ENCODE results near the gene ZNF165.
"Not testable (repeated sequence)": the region's sequence is repeated elsewhere in the genome, so short reads cannot be mapped to it uniquely, and the experiment has no call there.

Gene ZNF165

DNA sequence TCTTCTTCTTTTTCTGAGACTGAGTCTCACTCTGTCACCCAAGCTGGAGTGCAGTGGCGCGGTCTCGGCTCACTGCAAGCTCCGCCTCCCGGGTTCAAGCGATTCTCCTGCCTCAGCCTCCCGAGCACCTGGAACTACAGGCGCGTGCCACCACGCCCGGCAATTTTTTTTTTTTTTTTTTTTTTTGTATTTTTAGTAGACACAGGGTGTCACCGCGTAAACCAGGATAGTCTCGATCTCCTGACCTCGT lies at the start of gene ZNF165:
Gene ZNF165, plus strand, starts transcription at position 188 of the 250 bp plus-strand sequence. CDS start 4,913 bp downstream, outside the sequence.
- H3K27me3 ChIP-seq (ENCODE audit: control insufficient read depth in 1 of 2, insufficient read depth in 2 of 2, low read length in 2 of 2); H3K36me3 ChIP-seq (ENCODE audit: insufficient read depth, low read length); H3K9me3 ChIP-seq (ENCODE audit: low read length); H3K4me1 ChIP-seq (ENCODE audit: insufficient read depth, low read length): not testable (repeated sequence)
- H3K9ac ChIP-seq (ENCODE audit: low read length): peak within 1 kb of the TSS; percentile 94
- H3K4me3 ChIP-seq (ENCODE audit: low read depth in 1 of 2, low read length in 2 of 2): peak within 1 kb of the TSS; percentile 92 to 95
- H3K27ac ChIP-seq (ENCODE audit: low read depth, low read length): peak within 1 kb of the TSS; percentile 93

DNA sequence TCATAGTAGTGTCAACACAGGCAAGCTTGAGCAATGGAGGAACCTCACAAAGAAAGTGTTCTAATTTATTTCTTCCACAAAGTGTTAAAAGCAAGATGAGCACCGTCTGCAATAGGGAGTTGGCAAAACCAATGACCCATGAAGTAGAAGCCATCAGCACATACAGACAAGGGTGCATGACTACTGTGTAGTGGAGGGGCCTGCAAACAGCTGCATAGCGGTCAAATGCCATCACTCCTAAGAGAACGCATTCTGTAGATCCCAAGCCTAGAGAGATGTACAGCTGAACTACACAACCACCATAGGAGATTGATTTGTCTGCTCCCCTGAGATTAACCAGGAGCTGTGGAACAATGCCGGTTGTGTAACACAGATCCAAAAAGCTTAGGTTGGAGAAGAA lies 26.8 kb upstream of the ZNF165 start:
- H3K27me3 ChIP-seq (ENCODE audit: control insufficient read depth in 1 of 2, insufficient read depth in 2 of 2, low read length in 2 of 2): no peaks in the 10 kb centered on the region
- H3K4me3 ChIP-seq (ENCODE audit: low read depth in 1 of 2, low read length in 2 of 2): no peak overlapping the region
- H3K9ac ChIP-seq (ENCODE audit: low read length): no peak overlapping the region
- H3K27ac ChIP-seq (ENCODE audit: low read depth, low read length): no peak overlapping the region
- H3K36me3 ChIP-seq (ENCODE audit: insufficient read depth, low read length): no peaks in the 10 kb centered on the region
- H3K9me3 ChIP-seq (ENCODE audit: low read length): no peaks in the 10 kb centered on the region
- H3K4me1 ChIP-seq (ENCODE audit: insufficient read depth, low read length): no peaks in the 10 kb centered on the region

DNA sequence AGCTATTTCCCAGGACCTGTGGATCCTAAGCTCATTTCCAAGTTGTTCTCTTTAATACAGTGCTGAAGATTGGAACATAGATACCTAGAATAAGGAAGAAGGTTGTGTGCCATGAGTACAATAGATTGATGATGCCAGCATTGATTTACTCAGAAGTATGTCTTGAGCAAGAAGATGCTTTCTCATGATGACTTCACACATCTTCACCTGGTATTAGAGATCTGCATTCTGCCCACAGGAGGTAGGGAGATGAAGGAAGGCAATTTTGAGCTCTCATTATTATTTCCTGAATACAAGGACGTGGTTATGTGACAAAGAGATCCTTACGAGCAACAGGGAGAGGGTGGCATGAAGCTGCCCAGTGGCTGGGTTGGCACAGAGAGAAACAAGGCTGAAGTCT lies 20.0 kb upstream of the ZNF165 start:
- Histone ChIP-seq H3K9ac (ENCODE audit: low read length) (no peak overlapping the region), H3K27me3 (ENCODE audit: control insufficient read depth in 1 of 2, insufficient read depth in 2 of 2, low read length in 2 of 2) (no peaks in the 10 kb centered on the region)

DNA sequence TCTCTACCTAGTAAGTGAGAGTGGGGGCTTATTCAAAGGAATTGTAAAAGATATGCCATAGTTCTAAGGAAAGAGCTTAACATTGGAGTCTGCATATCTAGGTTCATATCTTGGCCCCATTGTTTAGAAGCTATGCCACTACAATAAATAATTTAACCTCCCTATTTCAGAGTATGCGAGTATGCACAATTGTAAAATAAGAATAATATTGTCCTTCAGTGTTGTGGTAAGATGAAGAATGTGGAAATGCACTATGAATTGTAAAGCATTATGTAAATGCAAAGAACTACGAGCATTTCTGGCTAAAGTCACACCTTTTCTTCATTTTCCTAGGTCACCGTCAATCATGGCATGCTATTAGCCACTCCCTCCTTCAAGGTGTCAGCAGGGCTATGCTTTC lies 16.1 kb upstream of the ZNF165 start:
- Histone ChIP-seq H3K4me1 (ENCODE audit: insufficient read depth, low read length) (no peaks in the 10 kb centered on the region), H3K36me3 (ENCODE audit: insufficient read depth, low read length) (no peaks in the 10 kb centered on the region), H3K27me3 (ENCODE audit: control insufficient read depth in 1 of 2, insufficient read depth in 2 of 2, low read length in 2 of 2) (no peaks in the 10 kb centered on the region), H3K4me3 (ENCODE audit: low read depth in 1 of 2, low read length in 2 of 2) (no peak overlapping the region), H3K9ac (ENCODE audit: low read length) (no peak overlapping the region), H3K27ac (ENCODE audit: low read depth, low read length) (no peak overlapping the region), H3K9me3 (ENCODE audit: low read length) (no peaks in the 10 kb centered on the region)

More for the DNA sequence above, 20.0 kb upstream of the ZNF165 start:
- Histone ChIP-seq H3K36me3 (ENCODE audit: insufficient read depth, low read length) (no peaks in the 10 kb centered on the region), H3K4me1 (ENCODE audit: insufficient read depth, low read length) (no peaks in the 10 kb centered on the region), H3K27ac (ENCODE audit: low read depth, low read length) (no peak overlapping the region), H3K4me3 (ENCODE audit: low read depth in 1 of 2, low read length in 2 of 2) (no peak overlapping the region), H3K9me3 (ENCODE audit: low read length) (no peaks in the 10 kb centered on the region)

DNA sequence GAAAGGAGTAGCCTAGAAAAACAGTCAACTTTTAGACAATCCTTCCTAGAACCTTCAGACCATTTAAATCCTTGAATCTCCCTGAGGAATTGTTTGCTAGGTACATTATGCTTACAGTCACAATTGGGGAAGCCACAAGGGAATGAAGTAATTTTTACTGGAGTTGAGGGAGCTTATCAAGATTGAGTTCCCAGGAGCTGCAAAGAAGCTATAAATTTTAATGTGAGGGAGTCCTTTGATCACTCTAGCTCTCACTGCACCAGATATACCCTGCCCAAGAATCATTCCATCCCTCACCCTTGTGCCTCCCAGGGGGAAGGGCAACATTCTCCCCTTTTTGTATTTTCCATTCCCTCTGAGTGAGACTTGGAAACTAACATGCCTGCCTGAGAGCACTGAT lies 12.3 kb upstream of the ZNF165 start:
- no peaks in the 10 kb centered on the region for H3K36me3 ChIP-seq (ENCODE audit: insufficient read depth, low read length)
- H3K27ac ChIP-seq (ENCODE audit: low read depth, low read length): no peak overlapping the region
- H3K4me3 ChIP-seq (ENCODE audit: low read depth in 1 of 2, low read length in 2 of 2): no peak overlapping the region
- no peaks in the 10 kb centered on the region for H3K9me3 ChIP-seq (ENCODE audit: low read length)
- peaks cover 0 to 4% of the 10 kb centered on the region in 2 donors for H3K27me3 ChIP-seq (ENCODE audit: control insufficient read depth in 1 of 2, insufficient read depth in 2 of 2, low read length in 2 of 2)
- H3K9ac ChIP-seq (ENCODE audit: low read length): no peak overlapping the region
- no peaks in the 10 kb centered on the region for H3K4me1 ChIP-seq (ENCODE audit: insufficient read depth, low read length)

DNA sequence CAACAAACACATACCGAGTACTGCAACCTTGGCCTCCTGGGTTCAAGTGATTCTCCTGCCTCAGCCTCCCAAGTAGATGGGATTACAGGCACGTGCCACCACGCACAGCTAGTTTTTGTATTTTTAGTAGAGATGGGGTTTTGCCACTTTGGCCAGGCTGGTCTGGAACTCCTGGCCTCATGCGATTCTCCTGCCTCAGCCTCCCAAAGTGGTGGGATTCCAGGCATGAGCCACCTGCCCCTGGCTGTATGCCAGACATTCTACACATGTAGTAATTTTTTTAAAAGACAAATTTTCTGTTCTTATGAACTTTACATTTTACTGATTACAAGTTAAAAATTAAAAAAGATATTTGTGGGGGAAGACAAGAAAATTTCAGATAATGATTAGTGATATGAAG lies 9.4 kb upstream of the ZNF165 start:
- H3K9ac ChIP-seq (ENCODE audit: low read length); H3K4me1 ChIP-seq (ENCODE audit: insufficient read depth, low read length); H3K27me3 ChIP-seq (ENCODE audit: control insufficient read depth in 1 of 2, insufficient read depth in 2 of 2, low read length in 2 of 2): not testable (repeated sequence)

DNA sequence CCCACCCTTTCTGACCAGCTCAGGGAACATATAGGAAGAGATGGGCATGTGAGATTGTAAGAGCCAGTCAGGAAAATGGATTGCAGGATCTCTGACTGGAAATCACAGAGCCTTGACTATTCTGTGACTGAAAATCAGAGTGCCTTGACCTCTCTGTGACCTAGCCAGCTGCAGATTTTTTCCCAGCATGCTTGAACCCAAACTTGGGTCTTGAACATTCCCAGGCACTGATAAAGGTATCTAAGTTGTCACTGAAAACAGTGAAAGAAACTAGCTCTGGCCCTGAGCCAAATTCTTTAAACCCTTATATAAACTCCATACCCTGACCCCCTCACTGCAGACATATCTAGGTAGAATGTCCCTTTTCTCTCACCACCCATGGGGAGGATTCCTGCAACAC lies 2.3 kb upstream of the ZNF165 start:
- no peak overlapping the region for H3K27ac ChIP-seq (ENCODE audit: low read depth, low read length)
- H3K4me1 ChIP-seq (ENCODE audit: insufficient read depth, low read length): no peaks in the 10 kb centered on the region
- H3K36me3 ChIP-seq (ENCODE audit: insufficient read depth, low read length): no peaks in the 10 kb centered on the region
- no peak overlapping the region for H3K4me3 ChIP-seq (ENCODE audit: low read depth in 1 of 2, low read length in 2 of 2)
- no peak overlapping the region for H3K9ac ChIP-seq (ENCODE audit: low read length)
- H3K27me3 ChIP-seq (ENCODE audit: control insufficient read depth in 1 of 2, insufficient read depth in 2 of 2, low read length in 2 of 2): no peaks in the 10 kb centered on the region
- H3K9me3 ChIP-seq (ENCODE audit: low read length): no peaks in the 10 kb centered on the region

More for the DNA sequence above, 9.4 kb upstream of the ZNF165 start:
- not testable (repeated sequence) for H3K9me3 ChIP-seq (ENCODE audit: low read length); H3K36me3 ChIP-seq (ENCODE audit: insufficient read depth, low read length); H3K27ac ChIP-seq (ENCODE audit: low read depth, low read length); H3K4me3 ChIP-seq (ENCODE audit: low read depth in 1 of 2, low read length in 2 of 2)

DNA sequence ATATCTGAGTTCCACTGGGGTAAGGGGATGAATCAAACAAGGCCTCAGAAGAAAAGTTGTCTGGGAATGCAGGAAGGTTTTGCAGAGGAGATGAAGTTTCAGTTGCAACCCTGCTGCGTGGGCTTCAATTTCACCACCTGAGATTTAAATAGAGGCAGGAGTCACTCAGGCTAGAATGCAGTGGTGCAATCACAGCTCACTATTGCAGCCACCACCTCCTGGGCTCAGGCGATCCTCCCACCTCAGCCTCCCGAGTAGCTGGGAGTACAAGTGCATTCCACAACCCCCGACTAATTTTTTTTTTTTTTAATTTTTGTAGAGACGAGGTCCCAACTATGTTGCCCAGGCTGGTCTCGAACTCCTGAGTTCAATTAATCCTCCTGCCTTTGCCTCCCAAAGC lies 1.5 kb upstream of the ZNF165 start:
- no peaks in the 10 kb centered on the region for H3K9me3 ChIP-seq (ENCODE audit: low read length)
- H3K4me3 ChIP-seq (ENCODE audit: low read depth in 1 of 2, low read length in 2 of 2): no peak overlapping the region
- no peak overlapping the region for H3K9ac ChIP-seq (ENCODE audit: low read length)
- no peaks in the 10 kb centered on the region for H3K27me3 ChIP-seq (ENCODE audit: control insufficient read depth in 1 of 2, insufficient read depth in 2 of 2, low read length in 2 of 2)
- H3K36me3 ChIP-seq (ENCODE audit: insufficient read depth, low read length): no peaks in the 10 kb centered on the region
- H3K27ac ChIP-seq (ENCODE audit: low read depth, low read length): no peak overlapping the region
- H3K4me1 ChIP-seq (ENCODE audit: insufficient read depth, low read length): no peaks in the 10 kb centered on the region

DNA sequence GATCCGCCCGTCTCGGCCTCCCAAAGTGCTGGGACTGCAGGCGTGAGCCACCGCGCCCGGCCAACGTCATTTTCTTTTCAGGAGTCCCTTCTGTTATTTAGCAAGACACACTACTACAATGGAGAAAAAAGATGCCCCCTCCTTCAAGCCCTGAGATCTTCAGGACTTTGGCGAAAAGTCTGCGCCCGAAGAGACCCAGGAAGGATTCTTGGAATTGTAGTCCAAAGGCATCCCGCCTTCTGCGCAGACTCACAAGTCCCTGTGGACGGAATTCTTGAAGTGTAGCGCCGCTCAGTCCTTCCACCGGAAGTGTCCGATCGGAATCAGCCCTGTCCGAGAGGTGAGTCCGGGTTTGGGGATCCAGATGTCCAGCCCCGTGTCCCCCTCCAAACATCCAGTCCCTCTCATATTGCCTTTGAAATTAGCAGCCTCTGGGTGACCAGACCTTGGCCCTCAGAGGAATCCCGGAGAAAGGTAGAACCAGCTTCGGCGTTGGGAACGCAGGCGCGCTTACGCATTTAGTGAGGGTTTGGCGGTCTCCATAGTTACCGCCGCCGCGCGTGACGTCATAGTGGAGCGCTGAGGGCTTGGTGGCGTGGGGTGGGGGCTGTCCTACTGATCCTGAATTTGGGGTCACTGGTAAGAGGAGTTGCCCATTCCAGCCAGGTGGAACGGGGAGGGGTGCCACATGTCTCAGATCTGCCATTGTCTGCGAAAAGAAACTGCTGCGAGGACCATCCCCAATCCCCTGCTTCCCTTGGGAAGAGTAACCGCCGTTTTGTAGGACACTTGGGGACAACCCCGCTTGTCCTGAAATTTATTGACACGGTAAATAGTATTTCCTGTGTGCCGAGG lies 490 bp downstream of the ZNF165 start:
- Histone ChIP-seq H3K27me3 (ENCODE audit: control insufficient read depth in 1 of 2, insufficient read depth in 2 of 2, low read length in 2 of 2) (no peaks in the 10 kb centered on the region), H3K9ac (ENCODE audit: low read length) (peak overlapping the region; percentile 94), H3K4me3 (ENCODE audit: low read depth in 1 of 2, low read length in 2 of 2) (peak overlapping the region; percentile 92 to 95), H3K4me1 (ENCODE audit: insufficient read depth, low read length) (no peaks in the 10 kb centered on the region), H3K27ac (ENCODE audit: low read depth, low read length) (peak overlapping the region; percentile 93), H3K36me3 (ENCODE audit: insufficient read depth, low read length) (no peaks in the 10 kb centered on the region), H3K9me3 (ENCODE audit: low read length) (no peaks in the 10 kb centered on the region)

DNA sequence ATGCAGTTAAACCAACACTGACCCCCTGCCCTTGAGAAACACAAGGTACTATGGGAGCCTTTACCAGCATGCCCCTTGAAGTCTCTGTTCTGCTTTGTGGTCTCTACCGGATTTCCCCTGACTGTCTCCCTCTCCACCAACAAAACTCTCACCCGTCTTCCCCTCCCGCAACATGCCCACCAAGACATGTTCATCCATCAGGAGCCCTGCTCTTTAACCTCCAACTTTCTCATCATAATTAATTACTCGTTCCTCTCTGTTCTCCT lies 1.1 kb downstream of the ZNF165 start:
- Histone ChIP-seq H3K9me3 (ENCODE audit: low read length) (no peaks in the 10 kb centered on the region), H3K27me3 (ENCODE audit: control insufficient read depth in 1 of 2, insufficient read depth in 2 of 2, low read length in 2 of 2) (no peaks in the 10 kb centered on the region), H3K4me3 (ENCODE audit: low read depth in 1 of 2, low read length in 2 of 2) (peak overlapping the region; percentile 92 to 95), H3K36me3 (ENCODE audit: insufficient read depth, low read length) (no peaks in the 10 kb centered on the region), H3K4me1 (ENCODE audit: insufficient read depth, low read length) (no peaks in the 10 kb centered on the region), H3K9ac (ENCODE audit: low read length) (peak overlapping the region; percentile 94), H3K27ac (ENCODE audit: low read depth, low read length) (peak overlapping the region; percentile 93)

DNA sequence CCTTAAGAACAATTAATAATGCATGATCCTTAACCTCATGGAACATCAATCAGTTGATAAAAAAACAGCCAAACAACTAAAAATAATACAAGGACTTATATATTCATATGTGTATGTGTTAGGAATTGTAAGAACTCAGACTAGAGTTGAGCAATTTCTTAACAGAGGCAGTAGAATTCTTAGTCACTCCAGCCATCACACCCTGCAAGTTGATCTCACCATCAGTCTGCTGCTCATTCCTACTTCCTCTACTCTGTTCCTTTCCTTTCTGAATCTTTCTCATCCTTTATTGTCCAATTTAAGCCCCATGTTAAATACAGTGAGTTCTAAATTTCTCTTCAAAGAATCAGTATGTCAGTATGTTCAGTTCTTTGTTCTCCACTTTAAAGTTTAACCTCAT lies 2.6 kb downstream of the ZNF165 start:
- Histone ChIP-seq H3K27me3 (ENCODE audit: control insufficient read depth in 1 of 2, insufficient read depth in 2 of 2, low read length in 2 of 2) (no peaks in the 10 kb centered on the region), H3K27ac (ENCODE audit: low read depth, low read length) (no peak overlapping the region), H3K4me3 (ENCODE audit: low read depth in 1 of 2, low read length in 2 of 2) (no peak overlapping the region), H3K4me1 (ENCODE audit: insufficient read depth, low read length) (no peaks in the 10 kb centered on the region), H3K9ac (ENCODE audit: low read length) (no peak overlapping the region), H3K9me3 (ENCODE audit: low read length) (no peaks in the 10 kb centered on the region), H3K36me3 (ENCODE audit: insufficient read depth, low read length) (no peaks in the 10 kb centered on the region)

DNA sequence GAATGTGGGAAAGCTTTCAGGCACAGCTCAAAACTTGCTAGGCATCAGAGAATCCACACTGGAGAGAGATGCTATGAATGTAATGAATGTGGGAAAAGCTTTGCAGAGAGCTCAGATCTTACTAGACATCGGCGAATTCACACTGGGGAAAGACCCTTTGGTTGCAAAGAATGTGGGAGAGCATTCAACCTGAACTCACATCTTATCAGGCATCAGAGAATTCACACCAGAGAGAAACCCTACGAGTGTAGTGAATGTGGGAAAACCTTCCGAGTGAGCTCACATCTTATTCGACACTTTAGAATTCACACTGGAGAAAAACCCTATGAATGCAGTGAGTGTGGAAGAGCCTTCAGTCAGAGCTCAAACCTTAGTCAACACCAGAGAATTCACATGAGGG lies 8.7 kb downstream of the ZNF165 start:
- Histone ChIP-seq H3K9ac (ENCODE audit: low read length) (no peak overlapping the region), H3K9me3 (ENCODE audit: low read length) (no peaks in the 10 kb centered on the region), H3K27ac (ENCODE audit: low read depth, low read length) (no peak overlapping the region), H3K27me3 (ENCODE audit: control insufficient read depth in 1 of 2, insufficient read depth in 2 of 2, low read length in 2 of 2) (no peaks in the 10 kb centered on the region), H3K36me3 (ENCODE audit: insufficient read depth, low read length) (no peaks in the 10 kb centered on the region), H3K4me1 (ENCODE audit: insufficient read depth, low read length) (no peaks in the 10 kb centered on the region), H3K4me3 (ENCODE audit: low read depth in 1 of 2, low read length in 2 of 2) (no peak overlapping the region)
